COLO668 (cell line): Measurements from ENCODE around the gene NAALADL2.

ENCODE experiments used
- DNase-seq: peaks from one replicate; lab custom pipeline; 2025; ENCODE audit not compliant: unreplicated experiment; lab: John Stamatoyannopoulos, UW

NAALADL2 gene

GRCh38 chr3:174960898-174961297 is 101.8 kb downstream of the NAALADL2 start:
- DNase-seq, result no peak

DNA sequence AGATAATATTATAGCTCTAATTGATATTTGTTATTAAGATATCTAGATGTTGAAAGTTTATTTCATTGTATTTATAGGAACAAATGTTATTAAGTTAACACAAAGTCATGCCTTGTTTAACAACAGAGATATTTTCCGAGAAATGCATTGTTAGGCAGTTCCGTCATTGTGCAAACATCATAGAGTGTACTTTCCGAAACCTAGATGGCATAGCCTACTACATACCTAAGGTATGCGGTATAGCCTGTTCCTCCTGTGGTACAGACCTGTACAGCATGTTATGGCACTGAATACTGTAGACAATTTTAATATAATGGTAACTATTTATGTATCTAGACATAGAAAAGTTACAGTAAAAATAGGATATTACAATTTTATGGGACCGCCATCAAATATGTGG is 114.3 kb downstream of the NAALADL2 start:
- DNase-seq, result no peak

- no peak for DNase-seq
Measured at GRCh38 chr3:174986685-174987084, 127.6 kb downstream of the NAALADL2 start.

- no peak for DNase-seq
Measured at GRCh38 chr3:175001091-175001490, 142.0 kb downstream of the NAALADL2 start.

DNA sequence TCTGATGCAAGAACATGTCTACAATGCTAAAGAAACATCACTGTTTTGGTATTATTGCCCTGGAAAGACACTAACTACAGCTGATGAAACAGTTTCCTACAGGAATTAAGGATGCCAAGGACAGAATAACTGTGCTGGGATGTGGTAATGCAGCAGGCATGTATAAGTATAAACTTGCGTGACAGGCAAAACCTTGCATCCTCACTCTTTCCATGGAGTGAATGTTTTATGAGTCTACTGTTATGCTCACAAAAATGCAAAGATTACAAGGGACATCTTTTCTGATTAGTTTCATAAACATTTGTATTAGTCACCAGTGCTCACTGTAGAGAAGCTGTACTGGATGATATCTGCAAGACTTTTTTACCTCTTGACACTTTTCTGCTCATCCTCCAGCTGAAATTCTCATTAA is 143.6 kb downstream of the NAALADL2 start:
- no peak for DNase-seq

- DNase-seq, result no peak
Measured at GRCh38 chr3:175003590-175003989, 144.5 kb downstream of the NAALADL2 start.

DNA sequence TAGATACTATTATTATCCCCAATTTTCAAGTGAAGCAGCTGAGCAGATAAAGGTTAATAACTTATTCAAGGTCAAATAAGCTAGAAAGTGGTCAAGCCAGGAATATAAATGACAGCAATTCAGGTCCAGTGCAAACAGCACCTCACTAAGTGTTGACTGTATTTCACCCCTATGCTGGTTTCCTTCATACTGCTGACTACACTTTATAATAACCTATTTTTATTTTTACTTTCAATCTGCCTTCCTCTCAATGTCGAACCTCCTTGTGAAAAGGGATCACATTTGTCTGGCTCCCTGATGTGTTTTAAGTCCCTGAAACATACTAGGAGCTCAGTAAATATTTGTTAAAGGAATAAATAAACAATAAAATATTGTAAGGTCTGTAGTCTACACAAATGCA is 146.1 kb downstream of the NAALADL2 start:
- DNase-seq, result no peak

DNA sequence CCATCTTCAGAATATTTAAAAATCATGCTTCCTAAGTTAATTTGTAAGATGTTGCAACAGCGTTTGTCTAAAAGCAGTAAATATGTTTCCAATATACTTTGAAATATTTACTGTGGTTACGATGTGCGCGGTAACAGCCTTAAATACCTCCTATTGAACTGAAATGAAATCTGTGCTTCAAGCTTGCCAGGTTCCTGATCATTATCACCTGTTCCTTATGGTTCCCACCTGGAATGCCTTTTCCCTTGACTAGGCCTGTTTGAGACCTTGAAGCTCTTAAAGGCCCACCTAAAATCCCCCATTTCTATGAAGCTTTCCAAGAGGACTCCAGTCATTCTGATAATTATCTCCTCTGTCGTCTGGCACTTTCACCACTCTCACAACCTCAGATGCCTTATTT is 146.7 kb downstream of the NAALADL2 start:
- DNase-seq, result no peak

- DNase-seq, result no peak
Measured at GRCh38 chr3:175007306-175007705, 148.2 kb downstream of the NAALADL2 start.

GRCh38 chr3:175009295-175009694 is 150.2 kb downstream of the NAALADL2 start:
- DNase-seq, result no peak

DNA sequence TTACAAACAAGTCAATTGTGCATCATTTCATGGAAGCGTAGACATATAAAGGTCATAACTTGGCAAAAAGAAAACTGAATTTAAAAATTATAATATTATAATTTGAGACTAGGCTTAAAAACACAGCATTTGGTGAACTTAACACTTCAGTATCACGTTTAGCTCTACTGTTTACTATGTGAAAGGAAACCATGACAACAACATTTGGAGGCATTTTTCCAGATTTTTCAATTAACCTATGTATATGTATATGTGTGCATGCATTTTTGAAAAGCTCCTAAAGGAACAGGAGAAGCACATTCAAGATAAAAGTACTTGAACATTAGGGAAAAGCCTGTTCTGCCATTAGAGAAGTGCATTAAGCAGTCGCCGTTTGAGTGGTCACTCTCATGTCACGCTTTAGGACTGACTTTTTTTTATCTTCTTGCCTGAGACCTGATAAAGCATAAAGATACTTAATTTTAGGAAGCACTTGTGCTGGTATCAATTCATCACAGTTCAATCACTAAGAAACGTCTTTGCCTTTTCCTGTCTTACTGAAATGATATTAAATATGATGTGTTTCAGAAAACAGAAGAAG is 156.0 kb downstream of the NAALADL2 start:
- DNase-seq, result no peak

DNA sequence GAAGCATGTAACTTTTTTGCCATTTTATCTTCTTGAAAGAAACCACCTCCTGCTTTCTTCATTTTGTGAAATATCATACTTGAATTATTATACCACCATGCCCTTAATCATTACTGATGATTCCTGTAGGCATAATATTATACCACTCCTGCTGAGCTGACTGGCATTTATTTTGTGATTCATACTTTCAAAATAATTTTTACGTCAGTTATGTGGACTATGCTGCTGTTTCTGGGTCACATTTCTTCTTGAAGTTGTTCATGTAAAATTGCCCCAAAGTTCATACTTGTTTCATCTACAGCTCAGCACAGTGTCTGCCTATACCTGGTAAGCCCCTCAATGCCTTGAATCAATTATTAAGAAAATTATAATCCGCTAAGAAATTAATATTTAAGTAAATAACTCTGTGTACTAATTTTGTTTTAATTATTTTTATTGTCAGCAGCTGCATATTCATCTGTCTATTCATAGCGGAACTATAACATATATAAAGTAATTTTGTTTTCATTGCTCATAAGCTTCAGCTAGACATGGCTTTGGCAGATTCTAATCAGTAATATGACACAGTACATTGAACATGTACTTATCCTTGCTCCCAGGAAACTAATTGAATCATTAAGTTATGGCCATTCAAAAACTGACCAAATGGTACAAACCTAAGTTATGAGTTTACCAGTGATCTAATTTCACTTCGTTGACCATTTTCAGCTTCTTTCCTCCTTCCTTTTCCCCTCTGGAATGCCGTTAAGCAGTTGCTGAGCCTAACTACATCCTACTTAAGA is 160.0 kb downstream of the NAALADL2 start:
- DNase-seq, result no peak

GRCh38 chr3:175020101-175020500 is 161.0 kb downstream of the NAALADL2 start:
- DNase-seq, result no peak

DNA sequence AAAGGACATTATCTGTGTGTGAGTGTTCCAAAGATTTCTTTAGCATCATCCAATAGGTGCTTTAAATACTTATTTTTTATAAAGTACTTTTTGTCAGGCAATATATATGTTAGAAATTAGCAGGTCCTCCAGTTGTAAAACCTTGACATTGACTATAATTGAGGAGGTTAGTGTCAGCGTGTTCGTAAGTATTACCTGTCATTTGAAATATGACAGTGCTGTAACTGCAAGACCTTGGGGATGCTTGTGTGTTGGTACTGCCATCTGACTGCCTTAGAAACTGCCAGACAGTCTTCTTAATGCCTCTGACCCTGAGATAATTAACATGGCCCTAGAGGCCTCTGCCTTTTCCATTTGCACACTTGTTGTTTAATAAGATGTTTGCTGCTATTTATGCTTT is 170.7 kb downstream of the NAALADL2 start:
- DNase-seq, result no peak

DNA sequence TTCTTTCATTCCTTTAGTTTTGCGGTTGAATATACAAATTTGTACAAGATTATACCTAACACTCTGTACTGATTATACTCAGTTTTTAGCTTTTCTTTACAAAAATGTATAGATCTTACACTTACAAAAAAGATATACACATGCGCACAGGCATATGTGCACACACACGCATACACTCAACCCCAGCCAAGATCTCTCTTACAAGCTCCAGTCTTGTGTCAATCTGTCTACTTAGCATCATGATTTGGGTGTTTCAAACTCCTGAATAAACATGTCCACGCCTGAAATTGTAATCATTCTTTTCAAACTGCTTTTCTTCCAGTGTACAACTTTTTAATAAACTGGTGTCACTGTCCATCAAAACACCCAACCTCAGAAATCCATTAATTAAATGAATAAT is 180.7 kb downstream of the NAALADL2 start:
- no peak for DNase-seq

GRCh38 chr3:175041369-175041768 is 182.2 kb downstream of the NAALADL2 start:
- DNase-seq, result no peak

DNA sequence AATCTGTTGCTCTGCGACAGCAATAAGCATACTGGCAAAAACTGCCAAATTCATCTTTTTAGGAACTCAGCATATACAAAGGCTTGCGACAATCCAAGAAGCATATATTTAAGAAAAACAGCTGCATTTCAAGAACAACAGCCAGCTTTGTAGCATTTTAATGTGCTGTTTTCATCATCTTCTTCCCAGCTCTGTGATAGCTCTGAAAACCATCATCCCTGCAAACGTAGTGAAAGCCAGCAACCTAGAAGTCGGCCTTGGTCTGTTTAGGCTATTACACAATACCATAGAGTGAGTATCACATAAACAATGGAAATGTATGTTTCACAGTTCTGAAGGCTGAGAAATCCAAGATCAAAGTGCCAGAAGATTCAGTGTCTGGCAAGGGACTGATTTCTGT is 187.5 kb downstream of the NAALADL2 start:
- DNase-seq, result no peak

DNA sequence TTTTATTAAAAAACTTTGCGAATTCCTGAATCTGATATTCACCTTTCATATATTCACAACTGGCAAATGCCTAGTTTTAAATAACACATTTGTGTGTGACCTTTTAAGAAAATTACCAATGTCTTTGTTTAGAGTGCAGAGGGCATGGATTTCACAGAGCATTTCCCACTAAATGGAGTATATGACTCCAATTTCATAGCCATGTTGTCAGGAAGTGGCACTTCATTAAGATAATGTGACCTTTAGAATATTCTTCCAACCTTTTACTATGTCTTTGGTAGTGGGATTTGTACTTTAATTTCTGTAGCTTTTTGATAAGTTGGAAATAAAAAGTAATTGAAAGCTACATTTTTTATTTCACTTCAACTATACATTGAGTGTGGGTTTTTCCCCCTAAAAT is 188.7 kb downstream of the NAALADL2 start:
- DNase-seq, result no peak

DNA sequence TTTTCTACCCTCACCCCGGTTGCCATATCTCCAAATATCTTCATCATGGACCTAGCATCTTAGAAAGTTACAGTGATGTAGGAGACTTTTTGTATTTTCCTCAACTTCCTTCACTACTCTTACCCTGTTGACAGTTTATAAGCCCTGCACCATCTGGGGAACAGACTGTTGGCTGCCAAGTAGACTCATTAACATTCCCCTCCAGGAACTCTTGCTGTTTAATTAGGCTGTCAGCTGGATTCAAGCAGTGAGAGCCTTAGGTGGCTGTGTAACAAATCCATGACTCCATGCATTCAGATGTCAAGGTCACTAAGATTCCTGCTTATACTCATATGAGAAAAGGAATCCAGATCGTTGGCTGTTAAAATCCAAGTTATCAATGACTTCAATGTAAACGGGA is 198.3 kb downstream of the NAALADL2 start:
- DNase-seq, result no peak

- DNase-seq, result no peak
Measured at GRCh38 chr3:175059788-175060187, 200.7 kb downstream of the NAALADL2 start.

DNA sequence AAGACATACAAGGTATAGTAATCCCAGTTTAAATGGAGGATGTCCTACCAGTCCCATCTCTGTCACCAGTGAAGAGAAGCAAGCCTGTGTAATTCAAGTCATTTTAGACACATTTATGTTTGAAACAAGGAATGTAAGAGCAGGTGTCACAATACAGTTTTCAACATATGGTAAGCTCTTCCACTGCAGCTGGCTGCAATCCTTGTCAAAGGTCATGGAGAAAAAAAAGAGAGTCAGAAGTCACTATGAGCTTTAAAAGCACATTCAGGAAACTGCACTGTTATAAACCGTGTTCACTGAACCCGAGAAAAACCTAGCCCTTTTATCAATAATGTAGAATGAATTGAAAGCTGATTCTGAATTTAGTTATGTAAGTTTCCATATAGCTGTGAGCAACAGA is 206.4 kb downstream of the NAALADL2 start:
- no peak for DNase-seq

DNA sequence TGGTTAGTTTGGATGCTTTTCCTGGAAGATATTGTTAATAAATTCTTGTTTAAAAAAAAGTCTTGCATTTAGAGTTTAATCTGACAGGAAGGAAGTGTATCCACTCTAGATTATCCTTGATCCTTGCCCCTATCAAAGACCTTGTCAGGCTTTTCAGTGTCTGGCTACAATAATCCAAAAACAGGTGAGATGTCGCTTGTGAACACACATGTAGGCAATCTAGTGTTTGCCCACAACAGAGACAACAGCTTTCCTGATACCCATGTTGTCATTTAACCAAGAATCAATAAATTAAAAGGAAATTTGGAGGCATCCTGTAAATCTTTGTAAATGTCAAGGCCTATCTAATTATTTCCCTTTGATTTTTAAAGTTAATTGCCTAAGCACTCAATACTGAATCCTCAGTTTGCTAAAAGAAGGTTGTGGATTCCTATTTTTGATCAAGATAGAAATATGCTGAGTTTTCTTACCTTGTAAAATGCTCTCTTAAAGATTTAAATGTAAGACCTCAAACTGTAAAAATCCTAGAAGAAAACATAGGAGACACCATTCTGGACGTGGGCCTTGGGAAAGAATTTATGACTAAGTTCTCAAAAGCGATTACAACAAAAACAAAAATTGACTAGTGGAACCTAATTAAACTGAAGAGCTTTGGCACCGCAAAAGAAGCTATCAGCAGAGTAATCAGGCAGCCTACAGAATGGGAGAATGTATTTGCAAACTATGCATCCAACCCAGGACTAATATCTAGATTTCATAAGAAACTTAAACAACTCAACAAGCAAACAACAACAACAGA is 207.7 kb downstream of the NAALADL2 start:
- no peak for DNase-seq
